ENCODE results near the gene GALNT5.

GRCh38 chr2:157301307-157301706 is 43.8 kb downstream of the GALNT5 start:
- TF ChIP-seq CTCF (conservative IDR thresholded peaks at IDR 0.05 in 1 of 2, IDR thresholded peaks at IDR 0.05 in 1 of 2; ENCODE audit: low read depth in 1 of 2, low read length in 2 of 2) (no peak), EZH2 (IDR thresholded peaks at IDR 0.05; ENCODE audit: low read length, missing control alignments) (no peak)
